Neural progenitor cell (in vitro differentiated cells): ENCODE measurements around the gene AKR1A1. TPM values are rescaled to one million over a fixed set of nuclear protein-coding genes. Genes with fewer than 3 reads are reported as not detected.

Experiments
- DNase-seq: peaks from one replicate; pipeline ENCODE4 v3.0.0-alpha.2; 2016; ENCODE audit warnings: low spot score
- H2AFZ ChIP-seq: fragments of 200-600 bp; sonication (generic); replicated peaks from 2 replicates; pipeline ENCODE4 v1.6.1; 2016; ENCODE audit warnings: antibody characterized with exemption
- H3F3A ChIP-seq: fragments of 200-600 bp; sonication (generic); 2 replicates; pipeline ENCODE4 v1.6.1; 2016; ENCODE audit warnings: antibody characterized with exemption, low read depth
- H3K27ac ChIP-seq: fragments of 200-600 bp; sonication (generic); 2 replicates; pipeline ENCODE4 v1.5.1; 2016; ENCODE audit warnings: mild to moderate bottlenecking
- H3K27me3 ChIP-seq: fragments of 200-600 bp; sonication (generic); 2 replicates; pipeline ENCODE4 v1.6.1; 2016; ENCODE audit warnings: mild to moderate bottlenecking, moderate library complexity
- H3K36me3 ChIP-seq: fragments of 200-600 bp; sonication (generic); 2 replicates; pipeline ENCODE4 v1.5.1; 2016
- H3K4me1 ChIP-seq: fragments of 200-600 bp; sonication (generic); 2 replicates; pipeline ENCODE4 v1.6.1; 2016; ENCODE audit warnings: mixed run types
- H3K4me2 ChIP-seq: fragments of 200-600 bp; sonication (generic); 2 replicates; pipeline ENCODE4 v1.6.1; 2016
- H3K4me3 ChIP-seq: fragments of 200-600 bp; sonication (generic); 2 replicates; pipeline ENCODE4 v1.5.1; 2016
- H3K79me2 ChIP-seq: fragments of 200-600 bp; sonication (generic); 2 replicates; pipeline ENCODE4 v1.6.1; 2016; ENCODE audit warnings: low read depth
- H3K9ac ChIP-seq: fragments of 200-600 bp; sonication (generic); 2 replicates; pipeline ENCODE4 v1.6.1; 2016
- H3K9me3 ChIP-seq: fragments of 200-600 bp; sonication (generic); 2 replicates; pipeline ENCODE4 v1.5.1; 2016; ENCODE audit warnings: low read depth
- H4K20me1 ChIP-seq: fragments of 200-600 bp; sonication (generic); 2 replicates; pipeline ENCODE4 v1.6.1; 2016; ENCODE audit warnings: low read depth
- H3K27ac Mint-ChIP-seq: 3 replicates; pipeline ENCODE4 v1.8.0; 2021; ENCODE audit warnings: mixed read lengths
- H3K27me3 Mint-ChIP-seq: 2 replicates; pipeline ENCODE4 v1.8.0; 2022; ENCODE audit warnings: low read depth, mild to moderate bottlenecking, inconsistent platforms, moderate library complexity, mixed read lengths; ENCODE audit not compliant: insufficient read depth
- H3K36me3 Mint-ChIP-seq: 3 replicates; pipeline ENCODE4 v1.8.0; 2021; ENCODE audit warnings: mixed read lengths
- H3K4me1 Mint-ChIP-seq: 3 replicates; pipeline ENCODE4 v1.8.0; 2021; ENCODE audit warnings: mixed read lengths
- H3K4me3 Mint-ChIP-seq: 3 replicates; pipeline ENCODE4 v1.8.0; 2021; ENCODE audit warnings: mild to moderate bottlenecking, moderate library complexity, mixed read lengths
- H3K9me3 Mint-ChIP-seq: 3 replicates; pipeline ENCODE4 v1.8.0; 2020; ENCODE audit warnings: mixed read lengths
- CTCF ChIP-seq: fragments of 200-600 bp; sonication (generic); IDR thresholded peaks from 2 replicates; pipeline ENCODE4 v1.5.1; 2017; ENCODE audit warnings: antibody characterized with exemption, mild to moderate bottlenecking
- EZH2 ChIP-seq: fragments of 200-600 bp; sonication (generic); IDR thresholded peaks from 2 replicates; pipeline ENCODE4 v1.6.1; 2017; ENCODE audit warnings: antibody characterized with exemption, mild to moderate bottlenecking, moderate library complexity
- EZH2phosphoT487 ChIP-seq: fragments of 200-600 bp; sonication (generic); IDR thresholded peaks from 2 replicates; pipeline ENCODE4 v1.6.1; 2017; ENCODE audit warnings: antibody characterized with exemption
- total RNA-seq: library from RNA; depleted of rRNA; stranded (reverse); fragments of >200 nt; gene quantifications from 2 replicates; pipeline ENCODE4 v1.2.3, GENCODE V29; 2015; ENCODE audit warnings: low replicate concordance

The AKR1A1 gene
- total RNA-seq, 1 donor from 2014 or later: 129 TPM

GRCh38 chr1:45507195-45507594 is 43.4 kb upstream of the AKR1A1 start:
- H3K27ac ChIP-seq: no peak overlapping the region
- H3K36me3 ChIP-seq: no peaks in the 10 kb centered on the region
- H3K79me2 ChIP-seq: no peaks in the 10 kb centered on the region
- H3K4me1 ChIP-seq: no peaks in the 10 kb centered on the region
- H3K27ac Mint-ChIP-seq: no peak overlapping the region
- H4K20me1 ChIP-seq: peaks cover 3% of the 10 kb centered on the region
- DNase-seq: no peak
- H3F3A ChIP-seq: peaks cover 30% of the 10 kb centered on the region
- H3K9me3 ChIP-seq: no peaks in the 10 kb centered on the region
- H3K4me3 Mint-ChIP-seq: no peak overlapping the region
- no peaks in the 10 kb centered on the region for H3K9me3 Mint-ChIP-seq
- peaks cover 27% of the 10 kb centered on the region for H3K36me3 Mint-ChIP-seq
- H3K4me3 ChIP-seq: no peak overlapping the region
- H2AFZ ChIP-seq: no peak overlapping the region
- H3K4me2 ChIP-seq: no peak overlapping the region
- TF ChIP-seq EZH2phosphoT487: no peak
- TF ChIP-seq CTCF: no peak
- no peak for TF ChIP-seq EZH2
- H3K4me1 Mint-ChIP-seq: no peaks in the 10 kb centered on the region
- no peaks in the 10 kb centered on the region for H3K27me3 Mint-ChIP-seq
- no peak overlapping the region for H3K9ac ChIP-seq
- no peaks in the 10 kb centered on the region for H3K27me3 ChIP-seq

GRCh38 chr1:45507893-45508292 is 42.7 kb upstream of the AKR1A1 start:
- Histone ChIP-seq H3K27me3 (no peaks in the 10 kb centered on the region), H4K20me1 (peaks cover 5% of the 10 kb centered on the region), H3K4me1 (no peaks in the 10 kb centered on the region), H2AFZ (no peak overlapping the region), H3K9me3 (no peaks in the 10 kb centered on the region), H3K79me2 (no peaks in the 10 kb centered on the region), H3K36me3 (no peaks in the 10 kb centered on the region), H3K27ac (no peak overlapping the region), H3K4me3 (no peak overlapping the region), H3F3A (peaks cover 37% of the 10 kb centered on the region), H3K9ac (no peak overlapping the region), H3K4me2 (no peak overlapping the region)
- H3K27ac Mint-ChIP-seq: peak overlapping the region; percentile 9
- no peaks in the 10 kb centered on the region for H3K27me3 Mint-ChIP-seq
- TF ChIP-seq EZH2phosphoT487: no peak
- no peak for TF ChIP-seq CTCF
- TF ChIP-seq EZH2: no peak
- H3K9me3 Mint-ChIP-seq: no peaks in the 10 kb centered on the region
- H3K36me3 Mint-ChIP-seq: peaks cover 29% of the 10 kb centered on the region
- H3K4me3 Mint-ChIP-seq: no peak overlapping the region
- peaks cover 3% of the 10 kb centered on the region for H3K4me1 Mint-ChIP-seq
- no peak for DNase-seq

GRCh38 chr1:45508295-45509151 is 42.1 kb upstream of the AKR1A1 start:
- Histone ChIP-seq H3K36me3 (peaks cover 4% of the 10 kb centered on the region), H2AFZ (no peak overlapping the region), H3K9ac (no peak overlapping the region), H3K4me3 (no peak overlapping the region), H3K27ac (no peak overlapping the region), H3K4me2 (no peak overlapping the region), H4K20me1 (peaks cover 10% of the 10 kb centered on the region), H3F3A (peaks cover 43% of the 10 kb centered on the region), H3K27me3 (no peaks in the 10 kb centered on the region), H3K9me3 (no peaks in the 10 kb centered on the region), H3K79me2 (no peaks in the 10 kb centered on the region), H3K4me1 (no peaks in the 10 kb centered on the region)
- Mint-ChIP-seq H3K27me3 (no peaks in the 10 kb centered on the region), H3K4me3 (no peak overlapping the region), H3K27ac (no peak overlapping the region), H3K9me3 (no peaks in the 10 kb centered on the region), H3K36me3 (peaks cover 29% of the 10 kb centered on the region), H3K4me1 (peaks cover 8% of the 10 kb centered on the region)
- DNase-seq: no peak
- no peak for TF ChIP-seq EZH2
- TF ChIP-seq CTCF: no peak
- no peak for TF ChIP-seq EZH2phosphoT487
